Mesodermal cell (in vitro differentiated cells): ENCODE data around the gene TBRG4.

ENCODE experiments used
- H3K27ac ChIP-seq: 2 replicates; pipeline ENCODE4 v1.7.0; 2013; ENCODE audit warnings: mild to moderate bottlenecking, low read depth, low read length, moderate library complexity; ENCODE audit not compliant: severe bottlenecking
- H3K36me3 ChIP-seq: 2 replicates; pipeline ENCODE4 v1.7.1; 2013; ENCODE audit warnings: mild to moderate bottlenecking, low read length, moderate library complexity; ENCODE audit not compliant: control insufficient read depth, insufficient read depth
- H3K4me1 ChIP-seq: one replicate; pipeline ENCODE4 v1.7.1; 2013; ENCODE audit warnings: mild to moderate bottlenecking, low read length; ENCODE audit not compliant: insufficient read depth, control insufficient read depth, poor library complexity, severe bottlenecking
- H3K4me3 ChIP-seq: 2 replicates; pipeline ENCODE4 v1.7.0; 2013; ENCODE audit warnings: low read length, control low read depth, mild to moderate bottlenecking; ENCODE audit not compliant: insufficient read depth, poor library complexity, severe bottlenecking; ENCODE audit errors: extremely low read depth
- H3K9me3 ChIP-seq: 2 replicates; pipeline ENCODE4 v1.7.1; 2013; ENCODE audit warnings: mild to moderate bottlenecking, low read length, moderate library complexity; ENCODE audit not compliant: control insufficient read depth
- WGBS, 2 experiments: methylation state at CpG; one replicate each; pipeline ENCODE4 v1.1.5; 2013; ENCODE audit warnings: missing lambda C conversion rate in 2 of 2; ENCODE audit not compliant: insufficient coverage in 2 of 2; 5-methylcytosine and 5-hydroxymethylcytosine counted together

TBRG4 gene

GRCh38 chr7:45080958-45081669 is 30.4 kb downstream of the TBRG4 start:
- Histone ChIP-seq H3K4me1 (no peaks in the 10 kb centered on the region), H3K36me3 (peaks cover 18% of the 10 kb centered on the region), H3K4me3 (no peak overlapping the region), H3K27ac (no peak overlapping the region), H3K9me3 (no peaks in the 10 kb centered on the region)
- WGBS, 2 experiments = 92 to 95% methylated on average over 9 of the region's 14 CpGs

- WGBS, 2 experiments = 89 to 92% methylated on average over 15 to 16 of the region's 17 CpGs
- H3K9me3 ChIP-seq = no peaks in the 10 kb centered on the region
- no peak overlapping the region for H3K4me3 ChIP-seq
- H3K27ac ChIP-seq = no peak overlapping the region
- peaks cover 24% of the 10 kb centered on the region for H3K36me3 ChIP-seq
- no peaks in the 10 kb centered on the region for H3K4me1 ChIP-seq
Measured at GRCh38 chr7:45080265-45080957, 31.1 kb downstream of the TBRG4 start.

GRCh38 chr7:45078125-45078681 is 33.3 kb downstream of the TBRG4 start:
- no peak overlapping the region for H3K27ac ChIP-seq
- H3K36me3 ChIP-seq = peaks cover 42% of the 10 kb centered on the region
- 93% methylated on average over 8 of the region's 8 CpGs for WGBS, 2 experiments
- no peaks in the 10 kb centered on the region for H3K4me1 ChIP-seq
- no peaks in the 10 kb centered on the region for H3K9me3 ChIP-seq
- no peak overlapping the region for H3K4me3 ChIP-seq

DNA sequence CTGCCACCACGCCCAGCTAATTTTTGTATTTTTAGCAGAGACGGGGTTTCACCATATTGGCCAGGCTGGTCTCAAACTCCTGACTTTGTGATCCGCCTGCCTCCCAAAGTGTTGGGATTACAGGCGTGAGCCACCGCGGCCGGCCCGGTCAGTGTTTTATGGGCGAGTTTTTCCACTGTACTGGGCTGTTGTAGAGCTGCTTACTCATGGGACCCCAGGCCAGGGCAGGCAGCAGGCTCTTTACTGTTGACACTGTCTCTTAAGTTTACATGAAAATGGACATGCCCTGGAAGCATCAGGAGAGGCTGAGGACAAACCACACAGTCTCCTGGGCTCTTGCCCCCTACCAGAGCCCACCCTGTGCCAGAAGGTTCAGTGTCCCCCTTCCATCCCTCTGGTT is 33.9 kb downstream of the TBRG4 start:
- 90% methylated on average over 9 of the region's 9 CpGs for WGBS, 2 experiments
- Histone ChIP-seq H3K27ac (no peak overlapping the region), H3K9me3 (no peaks in the 10 kb centered on the region), H3K36me3 (peaks cover 42% of the 10 kb centered on the region), H3K4me1 (no peaks in the 10 kb centered on the region), H3K4me3 (no peak overlapping the region)

GRCh38 chr7:45076946-45077345 is 34.6 kb downstream of the TBRG4 start:
- peaks cover 44% of the 10 kb centered on the region for H3K36me3 ChIP-seq
- no peak overlapping the region for H3K27ac ChIP-seq
- H3K9me3 ChIP-seq = no peaks in the 10 kb centered on the region
- H3K4me3 ChIP-seq = no peak overlapping the region
- WGBS, 2 experiments = 97 to 100% methylated on average over 2 to 5 of the region's 5 CpGs
- H3K4me1 ChIP-seq = no peaks in the 10 kb centered on the region

DNA sequence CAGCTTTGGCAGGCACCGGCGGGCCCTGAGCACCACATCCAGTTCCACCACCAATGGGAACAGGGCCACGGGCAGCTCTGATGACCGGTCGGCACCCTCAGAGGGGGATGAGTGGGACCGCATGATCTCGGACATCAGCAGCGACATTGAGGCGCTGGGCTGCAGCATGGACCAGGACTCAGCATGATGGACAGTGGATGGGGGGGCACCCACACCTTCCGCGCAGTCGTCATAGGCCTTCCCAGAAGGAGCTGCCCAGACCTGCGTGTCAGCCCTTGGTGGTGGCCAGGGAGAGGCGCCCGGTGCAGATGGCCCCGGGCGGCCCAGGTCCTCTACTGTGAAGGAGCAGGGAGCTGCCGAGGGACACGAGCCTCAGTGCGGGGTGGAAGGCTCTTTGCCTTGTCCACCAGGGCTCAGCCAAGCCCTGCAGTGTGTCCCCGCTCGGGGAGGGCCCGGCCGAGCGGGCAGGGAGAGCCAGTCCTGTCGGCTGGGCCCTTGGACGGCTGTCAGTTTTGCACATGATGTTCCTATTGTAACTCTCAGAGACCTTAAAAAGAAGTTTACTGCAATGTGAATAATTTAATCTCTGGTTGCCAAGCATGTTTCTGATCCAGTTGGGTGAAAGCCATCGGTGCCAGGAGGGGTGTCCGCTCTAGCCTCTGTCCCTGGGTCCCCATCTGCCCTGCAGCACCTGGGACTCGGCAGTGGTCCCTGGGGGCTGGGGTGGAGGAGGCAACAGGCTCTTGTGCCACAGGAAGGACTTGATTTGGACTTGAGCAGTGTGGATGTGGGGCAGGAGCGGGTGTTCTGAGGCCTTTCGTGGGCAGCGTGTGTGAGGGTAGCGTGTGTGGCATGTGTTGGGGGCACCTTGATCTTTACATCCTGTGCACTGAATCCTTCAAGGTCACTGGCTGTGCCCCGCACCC is 35.4 kb downstream of the TBRG4 start:
- H3K4me3 ChIP-seq = no peak overlapping the region
- peaks cover 52% of the 10 kb centered on the region for H3K36me3 ChIP-seq
- no peaks in the 10 kb centered on the region for H3K4me1 ChIP-seq
- H3K9me3 ChIP-seq = no peaks in the 10 kb centered on the region
- no peak overlapping the region for H3K27ac ChIP-seq
- WGBS, 2 experiments = 94 to 97% methylated on average over 26 to 28 of the region's 35 CpGs

DNA sequence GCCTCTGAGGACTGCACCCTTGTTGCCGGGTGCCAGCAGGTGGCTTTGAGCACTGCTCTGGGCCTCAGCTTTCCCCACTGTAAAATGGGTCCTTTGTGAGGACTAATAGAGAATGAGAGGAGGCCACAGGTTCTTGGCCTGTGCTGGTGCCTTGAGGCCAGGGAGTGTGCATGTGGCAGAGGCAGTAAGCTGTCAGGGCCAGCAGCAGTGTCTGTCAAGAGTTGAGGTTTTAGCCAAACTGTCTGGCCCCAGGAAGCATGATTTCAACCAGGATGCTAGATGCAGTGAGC is 36.2 kb downstream of the TBRG4 start:
- 100% methylated on average over 1 of the region's 1 CpG; no CpG with 5 or more reads in 1 of the 2 experiments for WGBS, 2 experiments
- Histone ChIP-seq H3K9me3 (no peaks in the 10 kb centered on the region), H3K36me3 (peaks cover 60% of the 10 kb centered on the region), H3K4me1 (no peaks in the 10 kb centered on the region), H3K27ac (no peak overlapping the region), H3K4me3 (no peak overlapping the region)

- 92 to 95% methylated on average over 16 of the region's 16 CpGs for WGBS, 2 experiments
- peaks cover 66% of the 10 kb centered on the region for H3K36me3 ChIP-seq
- no peak overlapping the region for H3K27ac ChIP-seq
- no peaks in the 10 kb centered on the region for H3K4me1 ChIP-seq
- no peak overlapping the region for H3K4me3 ChIP-seq
- H3K9me3 ChIP-seq = no peaks in the 10 kb centered on the region
Measured at GRCh38 chr7:45074528-45075354, 36.8 kb downstream of the TBRG4 start.

GRCh38 chr7:45073786-45074527 is 37.5 kb downstream of the TBRG4 start:
- no peaks in the 10 kb centered on the region for H3K9me3 ChIP-seq
- H3K36me3 ChIP-seq = peaks cover 72% of the 10 kb centered on the region
- H3K27ac ChIP-seq = no peak overlapping the region
- H3K4me3 ChIP-seq = no peak overlapping the region
- WGBS, 2 experiments = 98 to 99% methylated on average over 11 to 13 of the region's 15 CpGs
- H3K4me1 ChIP-seq = no peaks in the 10 kb centered on the region
